Natural killer cell (primary cell): ENCODE data around the gene TMC1. TPM values are rescaled to one million over a fixed set of nuclear protein-coding genes. Genes with fewer than 3 reads are reported as not detected.
"Not testable (repeated sequence)": the region's sequence is repeated elsewhere in the genome, so short reads cannot be mapped to it uniquely, and the experiment has no call there.

Experiments used
- ATAC-seq, 3 donors: fragments of 150-1000 bp in 2 of 3; fragments of 200-7000 bp in 1 of 3; cut with Tn5 transposase; 1 replicate in 1 of 3; 2 replicates in 2 of 3; pipeline ENCODE4 v1.10.0; 2021; ENCODE audit warnings: mild to moderate bottlenecking in 2 of 3, moderate library complexity in 2 of 3
- DNase-seq, 2 donors: peaks; one replicate each; pipeline versions ENCODE4 v3.0.0 to v3.0.0-alpha.2; 2013 to 2021; ENCODE audit warnings: mixed read lengths in 1 of 2
- H3K27ac ChIP-seq: one replicate; pipeline ENCODE4 v1.5.1; 2013; ENCODE audit warnings: mild to moderate bottlenecking, low read length
- H3K27me3 ChIP-seq: one replicate; pipeline ENCODE4 v1.6.1; 2013; ENCODE audit warnings: low read length; ENCODE audit not compliant: control insufficient read depth, insufficient read depth
- H3K36me3 ChIP-seq: one replicate; pipeline ENCODE4 v1.6.1; 2013; ENCODE audit warnings: low read length; ENCODE audit not compliant: control insufficient read depth, insufficient read depth
- H3K4me1 ChIP-seq: one replicate; pipeline ENCODE4 v1.6.1; 2013; ENCODE audit warnings: low read length; ENCODE audit not compliant: control insufficient read depth, insufficient read depth
- H3K4me3 ChIP-seq: one replicate; pipeline ENCODE4 v1.5.1; 2013; ENCODE audit warnings: low read length
- H3K9me3 ChIP-seq: one replicate; pipeline ENCODE4 v1.6.1; 2013; ENCODE audit warnings: low read length; ENCODE audit not compliant: control insufficient read depth, insufficient read depth
- H3K27ac Mint-ChIP-seq, 2 donors: one replicate each; pipeline ENCODE4 v1.8.0; 2022; ENCODE audit warnings: mild to moderate bottlenecking in 2 of 2, mixed read lengths in 2 of 2, moderate library complexity in 1 of 2
- H3K27me3 Mint-ChIP-seq, 2 donors: one replicate each; pipeline ENCODE4 v1.8.0; 2022; ENCODE audit warnings: low read depth in 2 of 2, mixed read lengths in 2 of 2
- H3K36me3 Mint-ChIP-seq: one replicate; pipeline ENCODE4 v1.8.0; 2022; ENCODE audit warnings: mixed read lengths
- H3K4me1 Mint-ChIP-seq, 2 donors: one replicate each; pipeline ENCODE4 v1.8.0; 2022; ENCODE audit warnings: mixed read lengths in 2 of 2
- H3K4me3 Mint-ChIP-seq: one replicate; pipeline ENCODE4 v1.8.0; 2022; ENCODE audit warnings: mild to moderate bottlenecking, moderate library complexity, mixed read lengths
- H3K9me3 Mint-ChIP-seq, 2 donors: one replicate each; pipeline ENCODE4 v1.8.0; 2022; ENCODE audit warnings: mixed read lengths in 2 of 2
- WGBS: methylation state at CpG from one replicate; pipeline ENCODE4 v1.1.7; 2013; ENCODE audit warnings: missing lambda C conversion rate; ENCODE audit not compliant: insufficient coverage; 5-methylcytosine and 5-hydroxymethylcytosine counted together
- intact Hi-C: fragments of 100-400 bp; cut with micrococcal nuclease; formaldehyde crosslinking; loops from one replicate; pipeline ENCODE4 v1.14.2; 2022
- total RNA-seq, 4 donors: library from RNA; stranded (reverse); fragments of 120-200 nt in 1 of 4; gene quantifications; one replicate each; pipeline versions ENCODE4 v1.2.3 to v1.2.4, GENCODE V29; 2013 to 2022
- TF ChIP-seq, protein P1 (sequence below): fragments of 200-600 bp; IDR thresholded peaks from one replicate; pipeline ENCODE4 v1.8.0; 2022; ENCODE audit warnings: antibody characterized with exemption

The TMC1 gene
- total RNA-seq, 3 donors from 2014 or later (not counting 1 experiment from before 2014, with no cell fraction given): not detected

DNA sequence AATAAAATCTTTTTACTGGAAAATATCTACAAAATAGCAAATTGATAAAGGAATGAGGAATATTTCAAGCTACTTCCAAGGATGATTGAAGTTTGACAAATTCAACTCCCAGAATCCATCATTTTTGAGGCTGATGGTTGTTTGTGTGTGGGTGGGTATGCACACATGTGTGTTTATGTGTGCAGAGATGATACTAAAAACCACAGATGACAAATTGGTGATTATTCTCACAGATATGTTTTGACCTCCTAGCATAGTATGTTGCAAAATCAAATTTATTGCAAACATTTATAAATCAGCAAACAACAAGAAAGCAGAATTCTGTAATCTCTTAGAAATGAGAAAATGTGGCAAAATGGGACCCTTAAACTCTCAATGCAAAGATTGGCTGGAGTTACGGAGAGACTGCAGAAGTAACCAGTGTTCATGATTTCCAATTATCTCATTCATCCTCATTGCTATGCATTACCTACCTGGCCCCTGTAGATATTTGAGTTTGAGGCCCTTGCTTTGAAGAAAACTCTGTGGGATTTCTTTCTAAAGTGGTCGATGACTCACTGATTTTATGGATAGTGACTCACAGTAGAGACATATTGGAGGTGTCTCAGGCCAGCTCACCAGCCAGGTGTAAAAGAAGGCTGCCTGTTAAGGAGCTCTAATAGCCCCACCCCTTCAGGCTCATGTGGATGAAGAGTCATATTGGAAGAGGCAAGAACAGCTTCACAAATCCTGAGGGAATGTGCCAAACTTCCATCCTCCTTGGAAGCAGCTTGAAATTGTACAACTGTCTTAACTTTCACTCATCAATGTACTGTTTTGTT is 44.6 kb upstream of the TMC1 start:
- H3K4me1 ChIP-seq: no peaks in the 10 kb centered on the region
- no peak overlapping the region for H3K4me3 Mint-ChIP-seq
- no peak for ATAC-seq

GRCh38 chr9:72477930-72478518 is 43.4 kb upstream of the TMC1 start:
- Mint-ChIP-seq H3K4me3 (no peak overlapping the region), H3K36me3 (no peaks in the 10 kb centered on the region), H3K4me1 (no peaks in the 10 kb centered on the region), H3K9me3 (no peaks in the 10 kb centered on the region), H3K27me3 (peaks cover 0 to 11% of the 10 kb centered on the region in 2 donors), H3K27ac (no peak overlapping the region)
- WGBS: 65% methylated on average over 4 of the region's 4 CpGs
- DNase-seq (peak in 1 of 2 donors; percentile 5), ATAC-seq (no peak)
- intact Hi-C loops: no loop called here
- Histone ChIP-seq H3K4me3 (no peak overlapping the region), H3K4me1 (no peaks in the 10 kb centered on the region), H3K27me3 (no peaks in the 10 kb centered on the region), H3K36me3 (no peaks in the 10 kb centered on the region), H3K27ac (no peak overlapping the region), H3K9me3 (no peaks in the 10 kb centered on the region)
- TF ChIP-seq, protein P1, sequence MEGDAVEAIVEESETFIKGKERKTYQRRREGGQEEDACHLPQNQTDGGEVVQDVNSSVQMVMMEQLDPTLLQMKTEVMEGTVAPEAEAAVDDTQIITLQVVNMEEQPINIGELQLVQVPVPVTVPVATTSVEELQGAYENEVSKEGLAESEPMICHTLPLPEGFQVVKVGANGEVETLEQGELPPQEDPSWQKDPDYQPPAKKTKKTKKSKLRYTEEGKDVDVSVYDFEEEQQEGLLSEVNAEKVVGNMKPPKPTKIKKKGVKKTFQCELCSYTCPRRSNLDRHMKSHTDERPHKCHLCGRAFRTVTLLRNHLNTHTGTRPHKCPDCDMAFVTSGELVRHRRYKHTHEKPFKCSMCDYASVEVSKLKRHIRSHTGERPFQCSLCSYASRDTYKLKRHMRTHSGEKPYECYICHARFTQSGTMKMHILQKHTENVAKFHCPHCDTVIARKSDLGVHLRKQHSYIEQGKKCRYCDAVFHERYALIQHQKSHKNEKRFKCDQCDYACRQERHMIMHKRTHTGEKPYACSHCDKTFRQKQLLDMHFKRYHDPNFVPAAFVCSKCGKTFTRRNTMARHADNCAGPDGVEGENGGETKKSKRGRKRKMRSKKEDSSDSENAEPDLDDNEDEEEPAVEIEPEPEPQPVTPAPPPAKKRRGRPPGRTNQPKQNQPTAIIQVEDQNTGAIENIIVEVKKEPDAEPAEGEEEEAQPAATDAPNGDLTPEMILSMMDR: no peak

More for the DNA sequence above, 44.6 kb upstream of the TMC1 start:
- TF ChIP-seq, protein P1: no peak
- whole genome bisulfite sequencing: 77% methylated on average over 1 of the region's 2 CpGs
- DNase-seq: peak in 1 of 2 donors; percentile 12
- no peak overlapping the region for H3K27ac Mint-ChIP-seq
- Histone ChIP-seq H3K36me3 (no peaks in the 10 kb centered on the region), H3K4me3 (no peak overlapping the region), H3K27ac (no peak overlapping the region), H3K27me3 (no peaks in the 10 kb centered on the region), H3K9me3 (no peaks in the 10 kb centered on the region)
- H3K4me1 Mint-ChIP-seq: no peaks in the 10 kb centered on the region
- H3K9me3 Mint-ChIP-seq: no peaks in the 10 kb centered on the region
- intact Hi-C loops: no loop called here
- H3K27me3 Mint-ChIP-seq: peaks cover 0 to under 1% of the 10 kb centered on the region in 2 donors
- H3K36me3 Mint-ChIP-seq: no peaks in the 10 kb centered on the region

- WGBS: 75% methylated on average over 1 of the region's 1 CpG
- Mint-ChIP-seq H3K4me3 (peak overlapping the region; percentile 47), H3K27me3 (peaks cover under 1 to 12% of the 10 kb centered on the region in 2 donors), H3K36me3 (no peaks in the 10 kb centered on the region), H3K9me3 (no peaks in the 10 kb centered on the region), H3K27ac (no peak overlapping the region), H3K4me1 (no peaks in the 10 kb centered on the region)
- H3K4me1 ChIP-seq: no peaks in the 10 kb centered on the region
- no peak overlapping the region for H3K27ac ChIP-seq
- no peaks in the 10 kb centered on the region for H3K9me3 ChIP-seq
- ATAC-seq: no peak
- DNase-seq: no peak
- no peaks in the 10 kb centered on the region for H3K36me3 ChIP-seq
- TF ChIP-seq, protein P1: no peak
- intact Hi-C loops: no loop called here
- no peaks in the 10 kb centered on the region for H3K27me3 ChIP-seq
- no peak overlapping the region for H3K4me3 ChIP-seq
These were observed 42.4 kb upstream of the TMC1 start for GRCh38 chr9:72478966-72479365.

DNA sequence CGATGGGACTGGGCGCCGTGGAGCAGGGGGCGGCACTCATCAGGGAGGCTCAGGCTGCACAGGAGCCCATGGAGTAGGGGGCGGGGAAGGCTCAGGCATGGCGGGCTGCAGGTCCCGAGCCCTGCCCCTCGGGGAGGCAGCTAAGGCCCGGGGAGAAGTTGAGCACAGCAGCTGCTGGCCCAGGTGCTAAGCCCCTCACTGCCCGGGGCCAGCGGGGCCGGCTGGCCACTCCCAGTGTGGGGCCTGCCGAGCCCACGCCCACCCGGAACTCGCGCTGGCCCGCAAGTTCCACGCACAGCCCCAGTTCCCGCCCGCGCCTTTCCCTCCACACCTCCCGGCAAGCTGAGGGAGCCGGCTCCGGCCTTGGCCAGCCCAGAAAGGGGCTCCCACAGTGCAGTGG is 41.1 kb upstream of the TMC1 start:
- intact Hi-C loops, H3K4me1 Mint-ChIP-seq: not testable (repeated sequence)

More for the DNA sequence above, 41.1 kb upstream of the TMC1 start:
- H3K9me3 Mint-ChIP-seq, DNase-seq, H3K27ac Mint-ChIP-seq, H3K4me1 ChIP-seq, ATAC-seq, H3K27me3 ChIP-seq, H3K4me3 Mint-ChIP-seq, H3K9me3 ChIP-seq, H3K36me3 Mint-ChIP-seq, H3K36me3 ChIP-seq, H3K27ac ChIP-seq, H3K4me3 ChIP-seq: not testable (repeated sequence)
- peaks cover 3 to 12% of the 10 kb centered on the region in 2 donors for H3K27me3 Mint-ChIP-seq
- WGBS: 96% methylated on average over 25 of the region's 25 CpGs
